ENCODE results near the gene GINM1. TPM values are rescaled to one million over a fixed set of nuclear protein-coding genes. Genes with fewer than 3 reads are reported as not detected.

Gene GINM1
- total and polyA plus RNA-seq, 8 donors: 3.2 to 61.6 (median 27.6) TPM

- TF ChIP-seq POLR2AphosphoS5 (IDR thresholded peaks at IDR 0.05) (no peak), EP300 (IDR thresholded peaks at IDR 0.05) (no peak), CTCF (IDR thresholded peaks at IDR 0.05) (no peak)
- intact Hi-C loops (cut with DNase I; ENCODE audit: low total_unique reads): no loop called here
- Histone ChIP-seq H3K4me3 (peak overlapping the region; percentile 73 to 96 (median 92)), H3K4me1 (peaks cover 6 to 36% (median 27%) of the 10 kb centered on the region in 4 donors), H3K27me3 (no peaks in the 10 kb centered on the region), H3K9me3 (no peaks in the 10 kb centered on the region), H3K36me3 (no peaks in the 10 kb centered on the region), H3K27ac (peak overlapping the region; percentile 85 to 97 (median 94))
- 19 to 34% (median 23%) methylated on average over 12 of the region's 12 CpGs for WGBS, 5 donors
- DNase-seq: no peak
Measured at GRCh38 chr6:149567194-149567586, 1.0 kb downstream of the GINM1 start.

- Histone ChIP-seq H3K27me3 (no peaks in the 10 kb centered on the region), H3K27ac (no peak overlapping the region), H3K4me1 (peaks cover 6 to 36% (median 27%) of the 10 kb centered on the region in 4 donors), H3K9me3 (no peaks in the 10 kb centered on the region), H3K36me3 (peaks cover 0 to 6% (median 5%) of the 10 kb centered on the region in 4 donors), H3K4me3 (peak overlapping the region in 1 of 4 donors; percentile 95)
- intact Hi-C loops (cut with DNase I; ENCODE audit: low total_unique reads): no loop called here
- TF ChIP-seq CTCF (IDR thresholded peaks at IDR 0.05) (no peak), EP300 (IDR thresholded peaks at IDR 0.05) (no peak), POLR2A (IDR thresholded peaks at IDR 0.05) (no peak), POLR2AphosphoS5 (IDR thresholded peaks at IDR 0.05) (no peak)
- DNase-seq: no peak
- 88 to 93% (median 91%) methylated on average over 7 of the region's 7 CpGs for WGBS, 5 donors
Measured at GRCh38 chr6:149567945-149568585, 1.9 kb downstream of the GINM1 start.

GRCh38 chr6:149580880-149581279, 14.7 kb downstream of the GINM1 start:
- Histone ChIP-seq H3K27me3 (no peaks in the 10 kb centered on the region), H3K36me3 (peaks cover 0 to 82% (median 79%) of the 10 kb centered on the region in 4 donors), H3K4me1 (no peaks in the 10 kb centered on the region), H3K4me3 (no peak overlapping the region), H3K9me3 (no peaks in the 10 kb centered on the region), H3K27ac (no peak overlapping the region)
- TF ChIP-seq CTCF (IDR thresholded peaks at IDR 0.05): no peak
- TF ChIP-seq POLR2A (IDR thresholded peaks at IDR 0.05): no peak
- no peak for TF ChIP-seq EP300 (IDR thresholded peaks at IDR 0.05)
- TF ChIP-seq POLR2AphosphoS5 (IDR thresholded peaks at IDR 0.05): no peak
- intact Hi-C loops (cut with DNase I; ENCODE audit: low total_unique reads): no loop called here
- DNase-seq: no peak
- WGBS, 5 donors: 95 to 98% (median 96%) methylated on average over 5 of the region's 5 CpGs

- no peak for DNase-seq
- TF ChIP-seq POLR2A (IDR thresholded peaks at IDR 0.05) (no peak), EP300 (IDR thresholded peaks at IDR 0.05) (no peak), CTCF (IDR thresholded peaks at IDR 0.05) (no peak), POLR2AphosphoS5 (IDR thresholded peaks at IDR 0.05) (no peak)
- Histone ChIP-seq H3K4me3 (no peak overlapping the region), H3K27ac (no peak overlapping the region), H3K4me1 (no peaks in the 10 kb centered on the region), H3K27me3 (no peaks in the 10 kb centered on the region), H3K9me3 (no peaks in the 10 kb centered on the region), H3K36me3 (peaks cover 3 to 82% (median 79%) of the 10 kb centered on the region in 4 donors)
- 96 to 99% (median 97%) methylated on average over 5 of the region's 5 CpGs for WGBS, 5 donors
- intact Hi-C loops (cut with DNase I; ENCODE audit: low total_unique reads): no loop called here
Measured at GRCh38 chr6:149581349-149581748, 15.2 kb downstream of the GINM1 start.

Measured in stomach (tissue), 9 donors.